K562 (cell line): ENCODE results near the gene ARHGAP12. TPM values are rescaled to one million over a fixed set of nuclear protein-coding genes. Genes with fewer than 3 reads are reported as not detected.
A peak's percentile ranks its signal among the peaks of the same experiment; 100 is the strongest.

ENCODE experiments used
- BCL6 ChIP-seq: fragments of 250-450 bp; sonication (Bioruptor Pico); IDR thresholded peaks from 2 replicates; pipeline ENCODE4 v1.4.0; 2020
- CBFB ChIP-seq: sonication (generic); formaldehyde crosslinking; IDR thresholded peaks from 2 replicates; pipeline ENCODE4 v1.4.0; 2020; ENCODE audit warnings: mild to moderate bottlenecking, missing genetic modification reagents
- CCAR2 ChIP-seq: fragments of 200-400 bp; formaldehyde crosslinking; IDR thresholded peaks from 2 replicates; pipeline ENCODE4 v1.6.1; 2017; ENCODE audit warnings: mild to moderate bottlenecking, low read depth, low read length
- EP400 ChIP-seq: fragments of 450-650 bp; IDR thresholded peaks from 2 replicates; pipeline ENCODE4 v1.6.1; 2017; ENCODE audit warnings: antibody characterized with exemption, mild to moderate bottlenecking, moderate library complexity
- FOSL1 ChIP-seq: fragments of 200-800 bp; sonication (Bioruptor generic); conservative IDR thresholded peaks from 2 replicates; pipeline ENCODE4 v1.6.1; 2016; ENCODE audit warnings: missing genetic modification characterization, missing compliant biosample characterization
- FOXM1 ChIP-seq, 2 experiments: fragments of 450-650 bp in 1 of 2; sonication (generic) in 1 of 2; formaldehyde crosslinking in 1 of 2; IDR thresholded peaks; 2 replicates each; pipeline versions ENCODE4 v1.6.1 to v1.9.0; 2017 to 2022; ENCODE audit warnings: low read depth in 2 of 2, mild to moderate bottlenecking in 2 of 2, missing genetic modification reagents in 1 of 2, moderate library complexity in 1 of 2
- ILK ChIP-seq: fragments of 450-650 bp; IDR thresholded peaks from 2 replicates; pipeline ENCODE4 v1.6.1; 2016; ENCODE audit warnings: missing genetic modification characterization, low read depth, mild to moderate bottlenecking, missing compliant biosample characterization, moderate library complexity, borderline replicate concordance
- KLF13 ChIP-seq: fragments of 450-650 bp; IDR thresholded peaks from 2 replicates; pipeline ENCODE4 v1.6.1; 2016; ENCODE audit warnings: missing genetic modification characterization, low read depth, mild to moderate bottlenecking, missing compliant biosample characterization, moderate library complexity, borderline replicate concordance
- L3MBTL2 ChIP-seq: fragments of 450-650 bp; IDR thresholded peaks from 2 replicates; pipeline ENCODE4 v1.6.1; 2016; ENCODE audit warnings: mild to moderate bottlenecking, moderate library complexity
- MAFF ChIP-seq: IDR thresholded peaks from 2 replicates; pipeline ENCODE4 v1.6.1; 2012; ENCODE audit warnings: low read length, improper control_type of control experiment
- MAFK ChIP-seq: IDR thresholded peaks from 2 replicates; pipeline ENCODE4 v1.6.1; 2011; ENCODE audit warnings: low read length, improper control_type of control experiment
- POLR2A ChIP-seq: fragments of 450-650 bp; conservative IDR thresholded peaks from 2 replicates; pipeline ENCODE4 v1.6.1; 2016
- SMARCA4 ChIP-seq: fragments of 450-650 bp; IDR thresholded peaks from 2 replicates; pipeline ENCODE4 v1.6.1; 2016
- TEAD1 ChIP-seq, 2 experiments: fragments of 450-650 bp in 1 of 2; sonication (generic) in 1 of 2; formaldehyde crosslinking; IDR thresholded peaks; 2 replicates each; pipeline versions ENCODE4 v1.4.0 to v1.8.0; 2020 to 2022; ENCODE audit warnings: mild to moderate bottlenecking in 2 of 2, missing genetic modification reagents in 1 of 2
- ZFP1 ChIP-seq: fragments of 450-650 bp; formaldehyde crosslinking; IDR thresholded peaks from 2 replicates; pipeline ENCODE4 v1.4.0; 2020; ENCODE audit warnings: mild to moderate bottlenecking, mixed read lengths
- ZNF143 ChIP-seq: sonication (generic); formaldehyde crosslinking; IDR thresholded peaks from 2 replicates; pipeline ENCODE4 v1.9.0; 2022; ENCODE audit warnings: mild to moderate bottlenecking, missing genetic modification reagents
- polyA plus RNA-seq, 8 experiments: library from polyadenylated mRNA; depleted of rRNA in 4 of 8; stranded (reverse) in 5 of 8; unstranded in 3 of 8; fragments of >200 nt; fragmentation: Nextera tagmentation in 2 of 8; fragmentation: Illumina TruSeq in 1 of 8; extraction: Ambion mirVana in 2 of 8; extraction: Trizol in 1 of 8; gene quantifications; 2 replicates each; pipeline versions ENCODE4 v1.2.1 to v1.2.3, GENCODE V29; 2011 to 2014; ENCODE audit warnings: inconsistent platforms in 1 of 8, missing spikeins in 1 of 8
- total RNA-seq, 7 experiments: library from RNA; depleted of rRNA in 6 of 7; stranded (reverse); fragments of >200 nt in 6 of 7; fragmentation: Illumina TruSeq in 2 of 7; extraction: Trizol in 2 of 7; gene quantifications; 2 replicates each; pipeline versions ENCODE4 v1.2.1 to v1.2.3, GENCODE V29; 2011 to 2021; ENCODE audit warnings: low replicate concordance in 1 of 7
- TF ChIP-seq, protein P1 (sequence below): sonication (generic); formaldehyde crosslinking; IDR thresholded peaks from 2 replicates; pipeline ENCODE4 v1.5.0; 2020; ENCODE audit warnings: missing genetic modification reagents
- TF ChIP-seq, protein P2 (sequence below): fragments of 450-650 bp; formaldehyde crosslinking; IDR thresholded peaks from 2 replicates; pipeline ENCODE4 v1.4.0; 2020; ENCODE audit warnings: mild to moderate bottlenecking, moderate library complexity
- TF ChIP-seq, protein P3 (sequence below): fragments of 450-650 bp; IDR thresholded peaks from 2 replicates; pipeline ENCODE4 v1.6.1; 2017; ENCODE audit warnings: antibody characterized with exemption, mild to moderate bottlenecking
- TF ChIP-seq, protein P4 (sequence below): fragments of 250-450 bp; sonication (Bioruptor Pico); IDR thresholded peaks from 2 replicates; pipeline ENCODE4 v1.5.0; 2021

ARHGAP12 gene
- total and polyA plus RNA-seq, 9 of the 15 experiments (the other 6 are each of a cell fraction or from before 2014, with no cell fraction given) = 4.4 to 18.7 (median 10.1) TPM

DNA sequence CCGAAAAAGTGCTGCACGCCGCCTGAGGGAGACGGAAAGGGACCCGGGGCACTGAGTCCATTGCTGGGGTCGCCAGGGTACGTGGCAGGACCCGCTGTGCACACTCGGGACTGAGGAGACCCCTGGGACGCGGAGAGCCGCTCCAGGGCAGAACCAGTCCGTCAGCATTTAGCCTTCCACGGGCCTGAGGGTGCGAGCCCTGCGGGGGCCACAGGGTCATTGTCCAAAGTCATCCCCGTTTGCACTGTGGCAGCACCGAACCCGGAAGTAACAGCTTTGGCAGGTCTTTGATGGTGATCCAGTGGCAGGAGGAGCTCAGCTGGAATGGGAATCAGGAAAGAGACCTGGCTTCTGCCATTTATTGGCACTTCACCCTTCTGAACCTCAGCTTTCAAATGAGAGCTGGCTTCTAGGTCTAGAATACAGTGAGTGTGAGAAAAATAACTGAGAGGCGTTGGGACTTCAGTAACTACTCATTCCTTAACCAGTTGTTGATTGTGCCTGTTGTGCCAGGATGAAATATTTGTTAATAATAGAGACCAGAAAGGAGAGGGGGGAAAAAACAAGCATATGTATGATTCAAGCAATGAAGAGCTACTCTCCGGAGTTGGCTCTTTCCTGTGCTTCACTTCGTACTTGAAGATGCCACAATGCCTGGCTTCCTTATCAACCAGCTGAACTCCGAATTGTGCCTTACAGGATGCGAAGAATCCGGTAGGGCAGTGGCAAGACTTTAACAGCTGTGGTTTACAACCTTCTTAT, 811 bp upstream of the ARHGAP12 start (continued):
- TF ChIP-seq, protein P1, sequence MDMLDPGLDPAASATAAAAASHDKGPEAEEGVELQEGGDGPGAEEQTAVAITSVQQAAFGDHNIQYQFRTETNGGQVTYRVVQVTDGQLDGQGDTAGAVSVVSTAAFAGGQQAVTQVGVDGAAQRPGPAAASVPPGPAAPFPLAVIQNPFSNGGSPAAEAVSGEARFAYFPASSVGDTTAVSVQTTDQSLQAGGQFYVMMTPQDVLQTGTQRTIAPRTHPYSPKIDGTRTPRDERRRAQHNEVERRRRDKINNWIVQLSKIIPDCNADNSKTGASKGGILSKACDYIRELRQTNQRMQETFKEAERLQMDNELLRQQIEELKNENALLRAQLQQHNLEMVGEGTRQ (CRISPR knock-in tag) = no peak
- 0 out of 2 replicates have a peak, but pooled peaks have one; percentile 34 for TF ChIP-seq CBFB (CRISPR knock-in tag)
- peak; percentile 21; the same call in 1 of the 2 replicates for TF ChIP-seq POLR2A
- no peak for TF ChIP-seq KLF13
- no peak for TF ChIP-seq FOSL1
- 0 out of 4 replicates have a peak, but pooled peaks of 1 of the 2 experiments have one; percentile 14 for TF ChIP-seq TEAD1 (CRISPR knock-in tag; IDR thresholded peaks at IDR 0.05)
- no peak for TF ChIP-seq BCL6 (CRISPR knock-in tag)
- no peak for TF ChIP-seq ILK (tag)
- TF ChIP-seq, protein P2, sequence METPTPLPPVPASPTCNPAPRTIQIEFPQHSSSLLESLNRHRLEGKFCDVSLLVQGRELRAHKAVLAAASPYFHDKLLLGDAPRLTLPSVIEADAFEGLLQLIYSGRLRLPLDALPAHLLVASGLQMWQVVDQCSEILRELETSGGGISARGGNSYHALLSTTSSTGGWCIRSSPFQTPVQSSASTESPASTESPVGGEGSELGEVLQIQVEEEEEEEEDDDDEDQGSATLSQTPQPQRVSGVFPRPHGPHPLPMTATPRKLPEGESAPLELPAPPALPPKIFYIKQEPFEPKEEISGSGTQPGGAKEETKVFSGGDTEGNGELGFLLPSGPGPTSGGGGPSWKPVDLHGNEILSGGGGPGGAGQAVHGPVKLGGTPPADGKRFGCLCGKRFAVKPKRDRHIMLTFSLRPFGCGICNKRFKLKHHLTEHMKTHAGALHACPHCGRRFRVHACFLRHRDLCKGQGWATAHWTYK = 0 out of 2 replicates have a peak, but pooled peaks have one; percentile 5
- TF ChIP-seq FOXM1 (IDR thresholded peaks at IDR 0.05; ENCODE audit: low read depth) = no peak
- TF ChIP-seq FOXM1 (CRISPR knock-in tag; IDR thresholded peaks at IDR 0.05; ENCODE audit: low read depth) = no peak
- TF ChIP-seq SMARCA4 = peak; percentile 28; the same call in 1 of the 2 replicates
- peak; percentile 3; the same call in 1 of the 2 replicates for TF ChIP-seq MAFF
- no peak for TF ChIP-seq ZFP1
- TF ChIP-seq, protein P3, sequence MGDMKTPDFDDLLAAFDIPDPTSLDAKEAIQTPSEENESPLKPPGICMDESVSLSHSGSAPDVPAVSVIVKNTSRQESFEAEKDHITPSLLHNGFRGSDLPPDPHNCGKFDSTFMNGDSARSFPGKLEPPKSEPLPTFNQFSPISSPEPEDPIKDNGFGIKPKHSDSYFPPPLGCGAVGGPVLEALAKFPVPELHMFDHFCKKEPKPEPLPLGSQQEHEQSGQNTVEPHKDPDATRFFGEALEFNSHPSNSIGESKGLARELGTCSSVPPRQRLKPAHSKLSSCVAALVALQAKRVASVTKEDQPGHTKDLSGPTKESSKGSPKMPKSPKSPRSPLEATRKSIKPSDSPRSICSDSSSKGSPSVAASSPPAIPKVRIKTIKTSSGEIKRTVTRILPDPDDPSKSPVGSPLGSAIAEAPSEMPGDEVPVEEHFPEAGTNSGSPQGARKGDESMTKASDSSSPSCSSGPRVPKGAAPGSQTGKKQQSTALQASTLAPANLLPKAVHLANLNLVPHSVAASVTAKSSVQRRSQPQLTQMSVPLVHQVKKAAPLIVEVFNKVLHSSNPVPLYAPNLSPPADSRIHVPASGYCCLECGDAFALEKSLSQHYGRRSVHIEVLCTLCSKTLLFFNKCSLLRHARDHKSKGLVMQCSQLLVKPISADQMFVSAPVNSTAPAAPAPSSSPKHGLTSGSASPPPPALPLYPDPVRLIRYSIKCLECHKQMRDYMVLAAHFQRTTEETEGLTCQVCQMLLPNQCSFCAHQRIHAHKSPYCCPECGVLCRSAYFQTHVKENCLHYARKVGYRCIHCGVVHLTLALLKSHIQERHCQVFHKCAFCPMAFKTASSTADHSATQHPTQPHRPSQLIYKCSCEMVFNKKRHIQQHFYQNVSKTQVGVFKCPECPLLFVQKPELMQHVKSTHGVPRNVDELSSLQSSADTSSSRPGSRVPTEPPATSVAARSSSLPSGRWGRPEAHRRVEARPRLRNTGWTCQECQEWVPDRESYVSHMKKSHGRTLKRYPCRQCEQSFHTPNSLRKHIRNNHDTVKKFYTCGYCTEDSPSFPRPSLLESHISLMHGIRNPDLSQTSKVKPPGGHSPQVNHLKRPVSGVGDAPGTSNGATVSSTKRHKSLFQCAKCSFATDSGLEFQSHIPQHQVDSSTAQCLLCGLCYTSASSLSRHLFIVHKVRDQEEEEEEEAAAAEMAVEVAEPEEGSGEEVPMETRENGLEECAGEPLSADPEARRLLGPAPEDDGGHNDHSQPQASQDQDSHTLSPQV = 0 out of 2 replicates have a peak, but pooled peaks have one; percentile 39
- peak; percentile 25; the same call in 1 of the 2 replicates for TF ChIP-seq L3MBTL2
- TF ChIP-seq ZNF143 (CRISPR knock-in tag) = no peak
- TF ChIP-seq EP400 = 0 out of 2 replicates have a peak, but pooled peaks have one; percentile 13
- no peak for TF ChIP-seq CCAR2
- TF ChIP-seq MAFK = peak; percentile 31; the same call in 1 of the 2 replicates
- TF ChIP-seq, protein P4, sequence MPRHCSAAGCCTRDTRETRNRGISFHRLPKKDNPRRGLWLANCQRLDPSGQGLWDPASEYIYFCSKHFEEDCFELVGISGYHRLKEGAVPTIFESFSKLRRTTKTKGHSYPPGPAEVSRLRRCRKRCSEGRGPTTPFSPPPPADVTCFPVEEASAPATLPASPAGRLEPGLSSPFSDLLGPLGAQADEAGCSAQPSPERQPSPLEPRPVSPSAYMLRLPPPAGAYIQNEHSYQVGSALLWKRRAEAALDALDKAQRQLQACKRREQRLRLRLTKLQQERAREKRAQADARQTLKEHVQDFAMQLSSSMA = no peak
